ENCODE measurements around the gene OTOGL. TPM values are rescaled to one million over a fixed set of nuclear protein-coding genes. Genes with fewer than 3 reads are reported as not detected.
"Not testable (repeated sequence)": the region's sequence is repeated elsewhere in the genome, so short reads cannot be mapped to it uniquely, and the experiment has no call there.

The OTOGL gene
- total and polyA plus RNA-seq, 8 donors: 0.19 to 2.9 (median 0.33) TPM

GRCh38 chr12:80143537-80143936, 44.2 kb downstream of the OTOGL start:
- H3K4me1 ChIP-seq: no peaks in the 10 kb centered on the region
- no peak for TF ChIP-seq CTCF (IDR thresholded peaks at IDR 0.05)
- H3K9me3 ChIP-seq: no peaks in the 10 kb centered on the region
- no peak overlapping the region for H3K27ac ChIP-seq
- ATAC-seq (no peak), DNase-seq (no peak), FAIRE-seq (no peak)
- 75 to 81% methylated on average over 4 of the region's 4 CpGs for WGBS, 2 donors
- intact Hi-C loops (cut with DNase I): no loop called here
- H3K27me3 ChIP-seq: no peaks in the 10 kb centered on the region
- H3K4me3 ChIP-seq: no peak overlapping the region
- H3K36me3 ChIP-seq: no peaks in the 10 kb centered on the region

- intact Hi-C loops (cut with DNase I); H3K27ac ChIP-seq; FAIRE-seq; H3K4me1 ChIP-seq; H3K9me3 ChIP-seq; H3K36me3 ChIP-seq; H3K27me3 ChIP-seq; ATAC-seq; H3K4me3 ChIP-seq; DNase-seq: not testable (repeated sequence)
- 89 to 91% methylated on average over 17 to 18 of the region's 26 CpGs for WGBS, 2 donors
Measured at GRCh38 chr12:80149547-80150313, 50.4 kb downstream of the OTOGL start.

GRCh38 chr12:80151131-80151530, 51.8 kb downstream of the OTOGL start:
- intact Hi-C loops (cut with DNase I): no loop called here
- Histone ChIP-seq H3K4me3 (no peak overlapping the region), H3K9me3 (no peaks in the 10 kb centered on the region), H3K4me1 (no peaks in the 10 kb centered on the region), H3K27me3 (no peaks in the 10 kb centered on the region), H3K36me3 (no peaks in the 10 kb centered on the region), H3K27ac (no peak overlapping the region)
- DNase-seq (no peak), ATAC-seq (no peak), FAIRE-seq (no peak)
- no peak for TF ChIP-seq CTCF (IDR thresholded peaks at IDR 0.05)
- 90 to 91% methylated on average over 2 of the region's 2 CpGs for WGBS, 2 donors

- intact Hi-C loops (cut with DNase I): no loop called here
- no peak for FAIRE-seq
- ATAC-seq: peak in 1 of 4 donors; percentile 36
- Histone ChIP-seq H3K36me3 (no peaks in the 10 kb centered on the region), H3K4me3 (no peak overlapping the region), H3K27me3 (no peaks in the 10 kb centered on the region), H3K4me1 (no peaks in the 10 kb centered on the region), H3K9me3 (no peaks in the 10 kb centered on the region), H3K27ac (no peak overlapping the region)
- WGBS, 2 donors: 7 to 15% methylated on average over 1 of the region's 1 CpG
- no peak for TF ChIP-seq CTCF (IDR thresholded peaks at IDR 0.05)
- no peak for DNase-seq
Measured at GRCh38 chr12:80154261-80154660, 54.9 kb downstream of the OTOGL start.

- no peak for FAIRE-seq
- Histone ChIP-seq H3K4me3 (no peak overlapping the region), H3K36me3 (no peaks in the 10 kb centered on the region), H3K27me3 (no peaks in the 10 kb centered on the region), H3K27ac (no peak overlapping the region), H3K9me3 (no peaks in the 10 kb centered on the region), H3K4me1 (no peaks in the 10 kb centered on the region)
- no peak for ATAC-seq
- DNase-seq: no peak
- intact Hi-C loops (cut with DNase I): no loop called here
- 70 to 77% methylated on average over 5 of the region's 5 CpGs for WGBS, 2 donors
- TF ChIP-seq CTCF (IDR thresholded peaks at IDR 0.05): no peak
Measured at GRCh38 chr12:80156306-80156705, 57.0 kb downstream of the OTOGL start.
